NCI-H2196 treated with DMSO at 0.1 percent for 48 hours (cell line): Measurements from ENCODE around the gene FBXO31.
"Not testable (repeated sequence)": the region's sequence is repeated elsewhere in the genome, so short reads cannot be mapped to it uniquely, and the experiment has no call there.

ENCODE experiments used
- DNase-seq: peaks from one replicate; lab custom pipeline; 2025; ENCODE audit not compliant: unreplicated experiment; lab: John Stamatoyannopoulos, UW

Gene FBXO31

GRCh38 chr16:87387942-87388817 is 4.6 kb upstream of the FBXO31 start:
- peak; percentile 85 for DNase-seq

GRCh38 chr16:87384875-87385167 is 1.2 kb upstream of the FBXO31 start:
- not testable (repeated sequence) for DNase-seq

GRCh38 chr16:87384162-87384874 is 742 bp upstream of the FBXO31 start:
- no peak for DNase-seq

DNA sequence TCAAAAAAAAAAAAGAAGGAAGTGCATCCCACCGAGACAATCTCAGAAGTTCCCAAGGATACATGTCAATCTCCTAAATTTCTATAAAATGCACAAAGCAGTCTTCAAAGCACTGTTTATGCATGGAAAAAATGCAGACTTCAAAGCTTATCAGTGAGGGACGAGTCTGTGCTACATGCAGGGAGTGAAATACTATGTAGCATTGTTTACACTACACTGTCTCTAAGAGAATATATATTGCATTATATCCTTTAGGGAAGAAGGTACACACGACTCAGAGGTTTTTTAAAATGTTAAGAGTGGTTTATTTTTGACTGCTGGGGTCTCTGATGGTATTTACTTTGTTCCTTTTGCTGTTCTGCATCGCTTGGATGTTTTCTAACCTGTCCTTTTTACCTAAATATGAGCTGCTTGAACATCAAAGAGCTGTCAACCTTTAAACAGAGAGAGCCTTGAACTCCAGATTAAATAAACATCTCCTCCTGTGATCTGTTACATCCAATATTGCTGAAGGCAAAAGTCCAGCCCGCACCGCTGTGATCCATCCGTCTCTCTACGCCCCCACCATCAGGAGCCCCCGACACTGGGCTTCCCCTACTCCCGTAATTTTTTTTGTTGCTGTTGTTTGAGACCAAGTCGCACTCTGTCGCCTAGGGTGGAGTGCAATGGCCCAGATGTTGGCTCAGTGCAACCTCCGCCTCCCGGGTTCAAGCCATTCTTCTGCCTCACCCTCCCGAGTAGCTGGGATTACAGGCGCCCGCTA is 1.4 kb downstream of the FBXO31 start:
- DNase-seq = no peak

- DNase-seq = no peak
Observed at GRCh38 chr16:87380881-87381280, 2.7 kb downstream of the FBXO31 start.

DNA sequence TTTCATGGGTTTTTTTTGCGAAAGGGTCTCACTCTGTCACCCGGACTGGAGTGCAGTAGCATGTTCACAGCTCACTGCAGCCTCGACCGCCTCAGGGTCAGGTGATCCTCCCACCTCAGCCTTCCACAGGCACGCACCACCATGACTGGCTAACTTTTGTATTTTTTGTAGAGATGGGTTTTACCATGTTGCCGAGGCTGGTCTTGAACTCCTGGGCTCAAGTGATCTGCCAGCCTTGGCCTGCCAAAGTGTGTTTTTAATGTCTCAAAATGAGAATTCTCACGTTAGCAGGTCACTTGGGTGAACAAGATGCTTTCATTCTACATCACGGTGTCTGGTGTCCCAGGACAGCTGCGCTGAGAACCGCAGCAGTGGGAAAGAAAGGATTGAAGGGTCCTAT is 3.2 kb downstream of the FBXO31 start:
- no peak for DNase-seq

GRCh38 chr16:87379312-87379752 is 4.2 kb downstream of the FBXO31 start:
- DNase-seq = not testable (repeated sequence)

- DNase-seq = no peak
Observed at GRCh38 chr16:87376660-87377059, 6.9 kb downstream of the FBXO31 start.

- DNase-seq = no peak
Observed at GRCh38 chr16:87375426-87376135, 8.0 kb downstream of the FBXO31 start.

DNA sequence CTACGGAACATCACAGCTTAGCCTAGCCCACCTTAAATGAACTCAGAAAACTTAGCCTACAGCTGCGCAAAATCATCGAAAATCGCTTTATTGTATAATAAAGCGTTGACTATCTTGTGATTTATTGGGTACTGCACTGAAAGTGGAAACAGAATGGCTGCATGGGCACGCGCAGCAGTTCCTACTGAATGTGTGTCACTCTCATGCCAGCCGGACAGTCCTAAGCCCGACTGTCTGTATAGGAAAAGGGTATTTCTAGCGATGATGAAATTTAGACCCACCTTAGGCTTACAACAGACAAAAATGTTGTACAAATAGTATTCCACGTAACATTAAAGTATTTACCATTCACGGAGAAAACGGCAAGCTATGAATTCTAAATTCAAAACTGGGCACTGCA is 9.3 kb downstream of the FBXO31 start:
- no peak for DNase-seq

DNA sequence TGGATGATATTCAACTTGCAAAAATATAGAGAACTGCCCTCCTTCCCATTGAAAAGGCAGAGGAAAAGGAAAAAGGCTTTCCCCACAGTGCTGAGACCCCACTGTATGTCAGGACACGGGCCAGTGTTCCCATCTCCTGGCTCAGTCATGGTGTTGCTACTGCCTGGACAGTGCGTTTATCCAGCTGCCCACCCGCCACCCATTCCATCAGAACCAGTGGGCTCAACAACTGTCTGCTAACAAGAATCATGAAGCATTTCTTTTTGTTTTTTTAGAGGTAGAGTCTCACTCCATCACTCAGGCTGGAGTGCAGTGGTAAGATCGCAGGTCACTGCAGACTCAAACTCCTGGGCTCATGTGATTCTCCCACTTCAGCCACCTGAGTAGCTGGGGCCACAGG is 11.3 kb downstream of the FBXO31 start:
- DNase-seq = no peak

GRCh38 chr16:87371261-87371866 is 12.2 kb downstream of the FBXO31 start:
- DNase-seq = no peak

DNA sequence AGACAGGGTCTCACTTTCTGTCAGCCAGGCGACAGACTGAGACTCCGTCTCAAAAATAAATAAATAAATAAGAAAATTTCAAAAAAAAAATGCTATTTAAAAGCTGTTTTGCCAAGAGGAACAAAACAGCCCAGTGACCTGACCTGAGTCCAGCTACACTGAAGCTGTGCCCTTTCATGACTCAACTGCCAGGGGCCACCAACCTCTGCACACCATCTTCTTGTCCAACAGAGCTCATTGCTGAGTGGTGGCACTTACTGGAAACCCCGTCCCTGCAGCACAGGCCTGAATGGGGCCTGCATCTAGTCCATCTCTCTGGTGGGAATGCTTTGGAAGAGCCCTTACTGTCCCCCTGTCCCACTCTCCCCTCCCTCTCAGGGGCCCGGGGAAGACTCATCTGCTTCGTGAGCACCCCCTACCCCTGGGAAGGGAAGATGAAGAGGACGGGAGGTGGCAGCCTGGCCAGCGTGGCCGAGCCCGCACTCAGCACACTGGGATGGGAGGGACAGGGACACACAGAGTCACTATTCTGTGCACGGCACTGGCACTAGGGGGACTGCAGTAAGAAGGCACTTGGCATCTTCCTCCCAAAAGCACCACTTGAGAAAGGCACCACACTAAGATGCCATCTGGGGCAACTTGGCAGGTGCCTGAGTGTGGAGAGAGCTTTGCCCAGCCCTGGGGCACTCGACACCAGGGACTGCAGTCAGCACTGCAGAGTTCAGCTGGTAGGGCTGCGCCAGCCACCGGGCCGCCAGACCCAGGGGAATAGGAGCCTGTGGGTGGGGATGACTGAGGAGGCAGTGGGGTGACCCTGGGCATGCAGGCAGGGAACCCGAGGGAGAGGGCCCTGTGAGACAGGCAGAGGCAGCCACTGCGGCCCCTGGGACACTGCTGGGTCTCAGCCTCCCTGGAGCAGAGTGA is 13.5 kb downstream of the FBXO31 start:
- no peak for DNase-seq

DNA sequence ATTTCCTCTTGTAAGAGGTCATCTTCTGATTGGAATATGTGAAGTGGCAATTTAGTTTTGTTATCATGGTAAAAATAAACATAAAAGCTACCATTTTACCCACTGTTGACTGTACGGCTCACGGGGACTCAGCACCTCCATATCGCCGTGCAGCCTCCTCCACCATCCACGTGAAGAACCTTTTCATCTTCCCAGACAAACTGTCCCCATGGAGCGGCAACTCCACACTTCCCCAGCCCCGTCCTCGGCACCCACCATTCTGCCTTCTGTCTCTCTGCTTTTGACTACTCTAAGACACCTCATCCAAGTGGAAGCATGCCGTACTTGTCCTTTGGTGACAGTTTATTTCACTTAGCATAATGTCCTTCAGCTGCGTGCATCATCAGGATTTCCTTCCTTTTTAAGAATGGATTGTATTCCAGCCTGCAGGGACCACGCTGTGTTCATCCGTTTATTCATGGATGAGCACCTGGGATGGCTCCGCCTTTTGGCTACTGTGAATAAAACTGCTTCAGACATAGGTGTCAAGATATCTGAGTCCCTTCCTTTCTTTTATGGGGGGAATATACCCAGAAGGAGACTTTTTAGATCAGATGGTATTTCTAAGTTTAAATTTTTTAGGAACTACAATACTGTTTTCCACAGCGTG is 14.3 kb downstream of the FBXO31 start:
- no peak for DNase-seq

DNA sequence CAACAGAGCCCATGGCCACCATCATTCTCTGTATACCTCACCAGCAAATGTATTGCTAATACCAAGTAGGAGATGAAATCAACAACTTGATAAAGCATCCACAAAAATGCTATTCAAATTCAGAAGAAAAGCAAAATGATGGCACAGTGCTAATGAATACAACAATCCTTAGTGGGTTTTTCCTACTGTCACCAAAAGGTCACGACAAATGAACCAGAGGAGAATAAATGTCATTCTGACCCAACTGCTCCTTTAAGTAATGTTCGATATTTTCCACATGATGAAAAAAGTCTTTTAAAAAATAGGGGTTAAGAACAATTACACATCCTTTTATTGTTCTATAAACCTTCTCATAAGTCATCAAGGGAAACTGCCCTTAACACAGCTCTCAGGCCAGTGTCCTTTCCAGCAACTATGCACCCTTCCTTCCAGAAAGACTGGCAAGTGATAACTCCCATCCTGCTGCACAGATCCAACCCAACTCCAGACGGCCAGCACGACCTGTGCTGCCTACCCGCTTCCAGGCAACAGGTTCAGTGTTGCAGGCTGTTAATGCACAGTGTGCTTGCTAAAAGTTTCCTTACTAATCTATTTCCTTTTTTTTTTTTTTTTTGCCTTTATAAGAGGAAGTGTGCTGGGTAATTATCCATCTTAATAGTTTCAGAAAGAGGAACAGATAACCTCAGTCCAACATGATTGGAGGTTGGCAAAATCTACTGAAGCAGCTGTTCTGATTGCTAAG is 15.4 kb downstream of the FBXO31 start:
- DNase-seq = no peak

GRCh38 chr16:87367529-87367928 is 16.0 kb downstream of the FBXO31 start:
- DNase-seq = no peak

DNA sequence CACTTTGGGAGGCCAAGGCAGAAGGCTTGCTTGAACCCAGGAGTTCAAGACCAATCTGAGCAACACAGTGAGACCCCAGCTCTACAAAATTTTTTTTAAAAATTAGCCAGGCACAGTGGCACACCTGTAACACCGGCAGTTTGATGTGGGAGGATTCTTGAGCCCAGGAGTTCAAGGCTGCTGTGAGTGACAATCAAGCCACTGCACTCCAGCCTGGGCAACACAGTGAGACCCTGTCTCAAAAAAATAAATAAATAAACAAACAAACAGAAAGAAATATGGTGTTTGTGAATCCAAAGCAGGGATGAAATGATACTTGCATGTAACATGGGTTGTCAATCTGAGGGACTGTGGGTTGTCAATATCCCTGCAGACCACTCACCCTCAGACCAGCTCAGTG is 16.6 kb downstream of the FBXO31 start:
- DNase-seq = no peak

- no peak for DNase-seq
Observed at GRCh38 chr16:87366288-87366687, 17.3 kb downstream of the FBXO31 start.
